NCI-H2081 treated with DMSO at 0.1 percent for 48 hours (cell line): Measurements from ENCODE around the gene UBE2Q2.

Source experiments
- DNase-seq: peaks from one replicate; lab custom pipeline; 2025; lab: John Stamatoyannopoulos, UW

The UBE2Q2 gene

DNA sequence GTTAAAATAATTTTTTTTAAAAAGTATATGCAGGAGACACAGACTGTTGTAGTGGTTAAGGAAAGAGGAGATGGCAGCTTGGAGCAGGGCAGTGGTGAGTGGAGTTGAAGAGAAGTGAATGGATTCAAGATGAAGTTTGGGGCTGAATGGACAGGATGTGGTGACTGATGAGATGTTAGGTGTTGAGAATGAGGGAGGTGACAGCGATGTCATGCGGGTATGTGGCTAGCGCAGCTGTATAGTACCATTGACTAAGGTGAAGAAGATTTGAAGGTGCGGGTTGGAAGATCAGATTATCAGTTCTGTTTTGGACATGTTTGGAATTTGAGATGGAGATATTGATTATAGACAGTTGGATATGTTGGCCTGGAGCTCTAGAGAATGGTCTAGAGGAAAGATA is 80.5 kb downstream of the UBE2Q2 start:
- no peak for DNase-seq

DNA sequence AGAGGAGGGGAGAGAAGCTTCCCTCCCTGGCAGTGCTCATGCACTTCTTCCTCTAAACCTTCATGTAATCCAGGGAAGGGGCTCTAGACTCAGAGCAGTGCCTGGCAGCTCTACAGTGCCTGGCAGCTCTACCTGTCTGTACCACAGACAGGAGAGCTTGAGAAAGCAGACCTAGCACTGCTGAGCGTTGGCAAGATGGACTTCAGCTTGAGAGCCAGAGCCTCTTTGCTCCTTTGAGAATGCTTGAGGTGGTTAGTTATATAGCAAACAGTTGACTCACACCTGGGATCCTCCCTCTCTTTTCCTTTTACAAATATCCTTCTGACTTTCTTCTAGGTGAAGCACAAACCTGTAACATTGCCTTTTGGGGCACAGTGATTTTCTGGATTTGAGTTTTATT is 81.3 kb downstream of the UBE2Q2 start:
- no peak for DNase-seq

DNA sequence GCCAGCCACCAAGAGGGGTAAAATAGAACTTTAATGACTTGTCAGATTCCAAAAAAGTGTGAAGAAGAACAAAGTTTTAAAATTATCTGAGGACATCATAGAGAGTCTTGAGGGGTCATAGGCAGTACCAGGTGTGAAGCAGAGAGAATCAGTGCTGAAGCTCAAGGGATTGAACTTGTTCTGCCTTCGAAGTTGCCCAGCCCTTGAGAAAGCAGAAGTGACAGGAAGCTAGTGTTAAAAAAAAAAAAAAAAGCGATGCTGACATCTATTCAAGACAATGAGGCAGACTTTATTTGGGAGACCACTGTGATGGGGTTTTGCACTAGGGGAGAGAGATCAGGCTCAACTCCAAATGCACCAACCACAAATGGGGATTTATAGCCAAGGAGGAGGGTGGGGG is 82.2 kb downstream of the UBE2Q2 start:
- DNase-seq: no peak

DNA sequence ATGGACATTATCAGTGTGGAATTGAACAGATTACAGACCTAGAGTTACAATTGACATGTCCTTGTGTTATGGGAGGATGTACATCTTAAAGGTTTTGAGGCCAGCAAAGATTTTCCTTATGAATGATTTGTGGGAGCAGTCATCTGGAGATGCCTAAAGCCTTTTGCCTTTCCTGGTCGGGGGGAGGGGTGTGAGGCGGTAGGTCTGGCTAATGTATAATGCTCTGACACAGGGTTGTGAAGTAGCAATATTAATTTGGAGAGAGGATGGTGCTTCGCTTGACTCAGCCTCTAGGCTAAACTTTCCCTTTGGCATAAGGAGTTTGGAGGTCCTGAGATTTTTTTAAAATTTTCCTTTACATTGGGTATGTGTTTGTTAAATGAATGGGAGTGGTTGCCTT is 83.7 kb downstream of the UBE2Q2 start:
- DNase-seq: no peak

DNA sequence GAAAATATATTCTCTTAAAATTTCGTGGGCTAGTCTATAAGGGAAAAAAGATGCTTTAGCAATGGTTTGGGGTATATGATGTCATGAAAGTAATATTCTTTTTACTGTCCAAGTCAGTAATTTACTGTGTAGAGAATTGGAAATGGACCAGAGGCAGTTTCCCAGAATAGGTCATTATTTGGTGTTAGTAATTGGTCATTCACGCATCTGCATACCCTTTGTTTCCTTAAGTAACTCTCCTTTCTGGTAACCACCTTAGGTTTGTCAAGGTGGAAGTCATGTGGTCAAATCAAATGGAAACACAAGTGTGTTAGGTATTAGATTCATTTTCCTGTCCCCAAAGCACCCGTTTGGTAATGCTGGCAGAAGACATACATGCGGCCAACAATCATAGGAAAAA is 84.4 kb downstream of the UBE2Q2 start:
- DNase-seq: no peak

DNA sequence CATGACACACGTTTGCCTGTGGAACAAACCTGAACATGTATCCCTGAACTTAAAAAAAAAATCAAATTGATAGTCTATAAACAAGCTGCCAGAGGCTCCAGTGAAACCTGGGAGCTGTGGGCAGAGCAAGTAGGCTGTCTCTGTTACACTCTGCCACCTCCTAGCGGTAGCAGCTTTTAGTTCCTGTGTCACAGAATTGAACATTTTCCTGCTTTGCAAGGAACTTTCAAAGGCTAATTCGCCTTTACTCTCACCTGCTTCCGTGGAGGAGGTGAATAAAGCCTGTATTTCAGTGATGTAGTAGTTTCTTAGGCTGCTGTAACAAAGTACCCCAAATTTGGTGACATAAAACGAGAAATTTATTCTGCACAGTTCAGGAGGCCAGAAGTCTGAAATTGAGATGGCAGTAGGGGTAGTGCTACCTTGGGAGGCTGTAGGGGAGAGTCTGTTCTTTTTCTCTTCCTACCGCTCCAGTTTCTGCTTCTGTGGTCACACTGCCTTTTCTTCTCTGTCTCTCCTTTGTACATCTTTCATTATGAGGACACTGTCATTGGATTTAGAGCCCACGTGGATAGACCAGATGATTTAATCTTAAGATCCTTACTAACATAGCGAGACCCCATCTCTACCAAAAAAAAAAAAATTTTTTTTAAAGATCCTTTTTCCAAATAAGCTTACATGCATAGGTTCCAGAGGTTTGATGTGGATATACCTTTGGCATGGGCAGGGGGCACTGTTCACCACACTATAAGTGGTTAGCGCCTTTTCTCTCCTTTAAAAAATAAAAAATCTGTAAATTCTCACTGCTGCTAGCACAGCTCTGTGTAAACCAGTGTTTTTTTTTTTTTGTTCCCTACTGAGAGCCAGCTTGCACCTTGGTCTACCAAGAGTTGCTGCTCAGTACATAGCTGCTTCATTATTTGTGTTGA is 85.7 kb downstream of the UBE2Q2 start:
- no peak for DNase-seq

DNA sequence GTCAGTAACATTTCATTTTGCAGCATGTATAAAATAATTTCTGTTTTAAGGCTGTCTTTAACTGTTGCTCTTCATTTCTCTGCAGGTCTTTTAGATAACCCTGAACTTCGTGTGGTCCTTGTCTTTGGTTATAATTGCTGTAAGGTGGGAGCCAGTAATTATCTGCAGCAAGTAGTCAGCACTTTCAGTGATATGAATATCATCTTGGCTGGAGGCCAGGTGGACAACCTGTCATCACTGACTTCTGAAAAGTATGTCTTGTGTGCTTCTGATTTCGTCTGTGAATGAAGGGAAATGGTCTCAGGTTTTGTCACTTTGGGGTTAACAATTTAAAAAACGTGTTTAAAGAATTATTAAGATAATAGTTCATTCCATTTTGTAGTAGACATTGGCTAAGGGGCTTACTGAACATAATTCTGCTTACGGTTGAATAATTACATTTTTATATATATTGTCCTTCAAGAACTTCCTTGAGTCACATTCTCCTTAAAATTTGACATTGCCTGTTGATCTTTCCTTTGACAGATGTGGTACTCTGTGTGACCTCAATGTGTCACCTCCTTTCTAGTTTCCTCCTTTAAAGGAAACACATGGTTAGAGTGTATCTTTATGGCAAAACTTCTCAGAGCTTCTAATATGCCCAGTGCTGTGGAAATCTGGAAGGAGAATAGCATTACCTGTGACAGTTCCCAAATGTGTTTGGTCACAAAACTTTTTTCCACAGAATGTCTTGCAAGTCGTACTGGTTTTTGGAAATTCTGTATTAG is 86.7 kb downstream of the UBE2Q2 start:
- DNase-seq: no peak

DNA sequence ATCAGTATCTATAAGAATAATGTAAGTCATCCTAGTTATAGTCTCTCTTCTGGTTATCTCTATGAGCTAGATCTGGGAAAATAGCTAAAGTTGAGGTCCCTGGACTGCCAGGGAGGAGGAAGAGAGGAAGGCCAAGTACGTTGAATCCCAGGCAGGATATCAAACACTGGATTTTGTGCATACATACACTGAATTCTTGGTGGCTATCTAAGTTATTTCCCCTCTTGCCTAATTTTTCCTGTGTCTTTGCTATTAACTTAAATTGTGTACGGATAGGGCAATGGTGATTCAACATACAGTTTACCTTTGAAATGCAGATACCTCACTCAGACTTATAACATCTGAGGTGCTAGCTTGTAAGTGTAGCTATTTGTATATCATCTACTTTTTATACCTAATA is 87.6 kb downstream of the UBE2Q2 start:
- no peak for DNase-seq

DNA sequence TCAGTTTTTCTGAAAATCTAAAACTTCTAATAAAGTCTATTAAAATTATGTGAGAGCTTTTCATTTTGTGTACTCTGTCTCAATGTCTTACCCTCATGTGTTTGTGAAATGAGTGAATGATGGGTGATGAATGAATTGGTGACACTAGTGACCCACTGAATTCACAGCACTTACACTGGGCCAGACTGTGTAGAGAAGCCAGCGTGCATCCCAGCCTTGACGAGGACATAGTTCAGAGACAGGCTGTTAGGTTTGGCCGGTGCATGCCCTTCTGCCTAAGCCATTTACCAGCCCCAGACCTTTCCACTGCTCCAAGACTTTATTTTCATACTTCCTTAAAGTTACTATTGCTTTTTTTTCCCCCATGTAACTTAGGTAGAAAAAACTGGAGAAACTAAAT is 99.2 kb downstream of the UBE2Q2 start:
- DNase-seq: no peak

DNA sequence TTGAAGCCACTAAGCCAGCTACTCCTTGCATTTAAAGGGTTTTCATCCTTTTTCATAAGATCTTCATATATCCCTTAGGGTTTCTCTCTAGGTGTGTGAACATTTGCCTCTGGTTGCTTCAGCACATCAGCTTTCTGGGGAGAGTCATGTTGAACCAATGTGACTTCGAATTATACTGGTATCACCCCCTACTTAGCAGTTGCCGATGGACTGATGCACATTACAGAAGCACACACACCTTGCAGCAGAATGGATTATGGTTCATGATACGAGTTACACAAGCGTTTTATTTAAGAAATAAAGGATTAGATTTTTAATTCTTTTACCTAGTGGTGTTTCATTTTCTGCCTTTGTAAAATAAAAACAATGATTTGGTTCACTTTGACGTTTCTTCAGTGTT is 100.0 kb downstream of the UBE2Q2 start:
- no peak for DNase-seq

DNA sequence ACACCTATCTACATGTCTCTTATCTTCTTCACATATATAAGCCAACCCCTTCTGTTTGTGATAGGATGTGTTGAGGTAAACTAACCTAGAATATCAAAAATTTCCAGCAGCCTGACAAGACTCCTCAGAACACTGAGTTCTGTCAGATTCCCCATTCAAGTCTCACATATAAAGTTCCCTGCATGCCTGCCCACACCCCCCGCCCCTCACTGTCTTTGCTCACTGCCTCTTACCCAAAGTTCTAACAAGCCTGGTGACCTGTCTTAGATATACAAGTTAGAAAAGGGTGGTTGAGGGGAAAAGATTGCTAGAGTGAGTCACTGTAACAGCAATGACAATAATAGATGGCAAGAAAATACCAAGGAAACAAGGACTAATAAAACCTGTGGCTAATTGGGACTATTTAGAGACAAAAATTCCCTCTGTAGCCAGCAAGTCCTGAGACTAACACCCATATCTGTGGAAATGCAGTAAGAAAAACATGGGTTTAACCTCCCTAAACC is 100.5 kb downstream of the UBE2Q2 start:
- no peak for DNase-seq

DNA sequence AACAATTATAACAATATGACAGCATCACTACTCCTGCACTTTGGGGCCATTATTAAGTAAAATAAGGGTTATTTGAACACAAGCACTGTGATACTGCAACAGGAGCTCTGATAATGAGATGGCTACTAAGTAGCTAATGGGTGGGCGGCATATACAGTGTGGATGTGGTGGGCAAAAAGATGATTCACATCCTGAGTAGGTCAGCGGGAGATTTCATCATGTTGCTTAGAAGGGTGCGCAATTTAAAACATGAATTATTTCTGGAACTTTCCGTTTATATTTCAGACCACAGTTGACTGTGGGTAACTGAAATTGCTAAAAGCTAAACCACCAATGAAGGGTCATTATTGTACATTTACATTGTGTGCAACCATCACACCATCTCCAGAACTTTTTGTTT is 102.7 kb downstream of the UBE2Q2 start:
- no peak for DNase-seq

DNA sequence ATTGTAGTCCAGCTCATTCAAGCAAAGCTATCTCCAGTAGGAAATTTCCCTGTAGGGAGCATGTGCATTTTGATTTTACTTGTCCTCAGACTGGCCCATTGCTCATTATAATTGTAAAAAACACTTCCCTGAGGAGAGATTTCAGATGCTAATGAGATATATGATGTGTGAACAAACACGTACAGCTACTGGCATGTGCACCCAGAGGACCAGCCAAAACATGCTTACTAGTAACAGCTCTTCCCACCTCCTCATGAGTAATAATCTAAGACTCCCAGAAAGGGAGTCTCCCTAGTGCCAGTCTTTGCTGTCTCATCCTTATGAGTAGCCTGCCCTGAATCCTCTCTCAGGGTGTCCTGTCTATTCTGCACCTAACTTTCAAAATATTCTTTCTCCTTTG is 103.8 kb downstream of the UBE2Q2 start:
- no peak for DNase-seq

DNA sequence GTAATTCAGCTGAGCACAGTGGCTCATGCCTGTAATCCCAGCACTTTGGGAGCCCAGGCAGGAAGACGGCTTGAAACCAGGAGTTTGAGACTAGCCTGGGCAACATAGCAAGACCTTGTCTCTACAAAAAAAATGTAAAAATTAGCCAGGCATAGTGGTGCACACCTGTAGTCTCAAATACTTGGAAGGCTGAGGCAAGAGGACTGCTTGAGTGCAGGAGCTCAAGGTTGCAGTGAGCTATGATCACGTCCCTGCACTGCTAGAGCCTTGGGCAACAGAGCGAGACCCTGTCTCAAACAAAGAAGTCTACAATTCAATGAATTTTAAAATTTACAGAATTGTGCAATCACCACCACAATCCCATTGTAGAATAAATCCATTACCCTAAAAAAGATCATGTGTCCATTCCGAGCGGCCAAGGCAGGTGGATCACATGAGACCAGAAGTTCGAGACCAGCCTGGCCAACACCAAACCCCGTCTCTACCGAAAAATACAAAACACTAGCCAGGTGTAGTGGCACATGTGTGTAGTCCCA is 105.6 kb downstream of the UBE2Q2 start:
- no peak for DNase-seq
